Activated naive CD8-positive, alpha-beta T cell treated with anti-CD3 and anti-CD28 coated beads, Interleukin-2, amount 50 U/mL, for 16 hours (primary cell): ENCODE results near the gene ARHGEF4.

Experiments used
- DNase-seq: peaks from one replicate; pipeline ENCODE4 v3.0.0-alpha.2; 2020; ENCODE audit warnings: low read depth, low spot score

Gene ARHGEF4

DNA sequence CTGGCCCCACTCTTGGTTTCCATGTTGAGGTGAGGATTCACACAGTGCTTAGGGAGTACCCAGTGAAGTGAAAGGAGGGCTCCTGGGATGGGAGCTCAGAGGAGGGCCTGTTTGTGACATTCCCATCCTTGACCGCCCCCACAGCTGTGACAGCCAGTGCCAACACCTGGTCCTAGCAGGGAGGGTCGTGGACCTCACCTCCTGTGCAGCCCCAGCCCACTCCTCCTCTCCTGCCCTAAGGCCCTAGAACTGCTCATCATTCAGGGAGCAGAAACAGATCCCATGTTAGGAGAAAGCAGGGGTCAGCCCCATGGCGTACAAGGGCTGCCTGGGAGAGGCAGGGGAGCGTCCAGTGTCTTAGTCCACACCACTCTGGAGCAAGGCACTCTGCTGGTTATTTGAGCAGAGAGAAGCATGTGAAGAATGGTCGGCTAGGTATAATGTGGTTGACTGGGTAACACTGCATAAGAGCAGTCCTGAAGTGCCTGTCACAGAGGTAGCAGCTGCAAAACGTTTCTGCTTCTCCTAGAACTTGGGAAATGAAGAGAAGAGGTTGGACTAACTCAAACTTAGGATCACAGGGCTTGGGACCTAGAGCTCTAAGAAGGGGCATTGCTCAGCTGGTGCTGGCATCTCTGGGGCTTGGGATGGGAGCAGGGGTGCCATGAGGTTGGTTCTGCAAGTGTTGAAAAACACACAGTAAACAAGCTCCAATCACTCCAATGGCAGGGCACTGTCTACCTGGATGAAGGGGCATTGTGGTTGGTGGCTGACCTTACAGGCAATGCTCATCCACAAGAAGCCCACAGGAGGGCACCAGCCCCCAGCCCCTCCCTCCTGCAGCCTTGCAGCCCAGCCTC lies 200.9 kb downstream of the ARHGEF4 start:
- no peak for DNase-seq

DNA sequence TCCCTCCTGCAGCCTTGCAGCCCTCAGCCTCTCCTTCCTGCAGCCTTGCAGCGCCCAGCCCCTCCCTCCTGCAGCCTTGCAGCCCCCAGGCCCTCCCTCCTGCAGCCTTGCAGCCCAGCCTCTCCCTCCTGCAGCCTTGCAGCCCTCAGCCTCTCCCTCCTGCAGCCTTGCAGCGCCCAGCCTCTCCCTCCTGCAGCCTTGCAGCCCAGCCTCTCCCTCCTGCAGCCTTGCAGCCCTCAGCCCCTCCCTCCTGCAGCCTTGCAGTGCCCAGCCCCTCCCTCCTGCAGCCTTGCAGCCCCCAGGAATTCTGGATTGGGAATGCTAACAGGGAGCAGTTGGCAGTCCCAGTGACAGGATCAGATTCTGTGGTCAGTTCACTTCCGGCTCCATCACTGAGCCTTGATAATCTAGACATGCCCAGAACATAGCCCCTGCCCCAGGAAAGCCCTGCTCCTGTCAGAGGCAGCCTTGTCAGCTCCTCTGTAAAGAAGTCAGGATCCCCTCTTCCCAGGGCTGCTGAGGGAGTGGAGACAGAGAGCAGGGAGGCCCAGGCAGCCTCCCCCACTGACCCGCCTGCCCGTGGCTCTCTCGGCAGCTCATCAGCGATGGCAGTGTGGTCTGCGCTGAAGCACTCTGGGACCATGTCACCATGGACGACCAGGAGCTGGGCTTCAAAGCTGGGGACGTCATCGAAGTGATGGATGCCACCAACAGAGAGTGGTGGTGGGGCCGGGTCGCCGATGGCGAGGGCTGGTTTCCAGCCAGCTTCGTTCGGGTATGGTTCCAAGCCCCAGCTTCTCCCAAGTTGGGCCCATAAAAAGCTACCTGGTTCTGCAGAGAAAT lies 201.8 kb downstream of the ARHGEF4 start:
- DNase-seq, result no peak

GRCh38 chr2:131039101-131039440 lies 202.4 kb downstream of the ARHGEF4 start:
- DNase-seq, result no peak

GRCh38 chr2:131039535-131039907 lies 202.8 kb downstream of the ARHGEF4 start:
- DNase-seq, result no peak

DNA sequence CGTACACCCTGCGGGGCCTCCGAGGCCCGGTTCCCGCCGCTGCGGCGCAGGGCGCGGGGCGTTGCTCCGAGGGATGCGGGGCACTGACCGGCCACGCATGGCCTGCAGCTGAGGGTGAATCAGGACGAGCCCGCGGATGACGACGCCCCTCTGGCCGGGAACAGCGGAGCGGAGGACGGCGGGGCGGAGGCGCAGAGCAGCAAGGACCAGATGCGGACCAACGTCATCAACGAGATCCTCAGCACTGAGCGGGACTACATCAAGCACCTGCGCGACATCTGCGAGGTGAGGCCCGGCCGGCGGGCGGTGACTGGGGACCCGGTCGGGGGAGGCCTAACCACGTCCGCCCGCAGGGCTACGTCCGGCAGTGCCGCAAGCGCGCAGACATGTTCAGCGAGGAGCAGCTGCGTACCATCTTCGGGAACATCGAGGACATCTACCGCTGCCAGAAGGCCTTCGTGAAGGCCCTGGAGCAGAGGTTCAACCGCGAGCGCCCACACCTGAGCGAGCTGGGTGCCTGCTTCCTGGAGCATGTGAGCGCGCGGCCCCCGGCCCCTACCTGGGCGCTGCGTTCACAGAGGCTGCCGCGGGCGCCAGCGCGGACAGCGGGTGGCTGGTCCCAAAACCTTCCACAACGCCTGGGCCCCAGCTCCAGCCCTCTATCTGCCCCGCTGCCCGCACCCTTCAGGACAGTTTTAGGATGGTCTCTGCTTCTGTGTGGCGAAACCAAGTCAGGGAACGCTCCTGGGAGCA lies 203.4 kb downstream of the ARHGEF4 start:
- no peak for DNase-seq

GRCh38 chr2:131040661-131041401 lies 204.1 kb downstream of the ARHGEF4 start:
- DNase-seq, result no peak

DNA sequence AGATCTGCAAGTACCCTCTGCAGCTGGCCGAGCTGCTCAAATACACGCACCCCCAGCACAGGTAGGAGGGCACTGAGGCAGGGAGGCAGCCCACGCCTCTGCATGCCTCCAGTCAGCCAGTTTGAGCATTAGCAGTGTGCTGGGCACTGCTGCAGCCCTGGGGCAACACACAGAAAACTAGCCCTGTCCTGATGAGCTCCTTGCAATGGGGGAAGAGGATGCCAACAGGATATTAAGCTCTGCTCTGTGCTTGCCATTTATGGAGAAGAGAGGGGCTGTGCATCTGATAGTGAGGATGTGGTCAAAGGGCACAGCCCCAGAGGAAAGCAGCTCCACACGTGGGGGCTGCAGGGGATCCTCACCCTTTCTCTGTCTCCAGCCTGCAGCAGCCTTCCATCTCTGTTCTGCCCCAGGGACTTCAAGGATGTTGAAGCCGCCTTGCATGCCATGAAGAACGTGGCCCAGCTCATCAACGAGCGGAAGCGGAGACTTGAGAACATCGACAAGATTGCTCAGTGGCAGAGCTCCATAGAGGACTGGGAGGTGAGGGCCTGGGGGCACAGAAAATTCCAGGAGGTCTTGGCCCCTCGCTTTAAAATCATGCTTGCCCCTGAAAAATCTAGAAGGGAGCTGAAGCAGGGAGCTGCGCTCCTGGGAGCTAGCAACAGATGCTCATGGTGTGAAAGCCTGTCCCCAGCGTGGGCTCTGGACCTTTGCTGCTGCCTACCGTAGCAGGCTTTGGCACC lies 204.9 kb downstream of the ARHGEF4 start:
- no peak for DNase-seq

DNA sequence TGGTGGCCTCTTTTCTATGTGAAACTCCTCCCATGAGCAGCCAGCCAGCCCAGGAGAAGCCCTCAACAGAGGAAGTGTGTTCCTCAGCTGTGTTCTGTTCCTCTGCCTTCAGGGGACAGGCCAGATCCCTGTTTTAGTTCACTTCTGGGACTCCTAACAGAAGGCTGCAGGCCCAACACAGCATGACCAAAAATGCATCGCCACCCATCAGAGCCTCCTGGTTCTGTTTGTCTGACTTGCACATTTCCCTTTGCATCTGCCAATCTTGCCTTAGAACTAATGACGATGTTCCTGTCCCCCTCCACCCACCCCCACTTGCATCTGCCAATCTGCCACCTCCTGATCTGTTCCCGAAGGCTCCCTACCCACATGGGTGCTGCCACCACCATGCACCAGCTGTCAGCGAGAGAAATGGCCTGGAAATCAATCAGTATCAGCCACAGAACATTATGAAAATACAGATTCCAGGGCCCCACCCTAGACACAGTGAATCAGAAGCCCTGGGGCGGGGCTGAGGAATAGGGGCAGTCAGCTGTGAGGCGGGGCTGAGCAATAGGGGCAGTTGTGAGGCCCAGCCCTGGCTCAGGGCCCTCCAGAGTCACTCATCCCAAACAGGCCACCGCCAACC lies 205.5 kb downstream of the ARHGEF4 start:
- DNase-seq, result no peak

DNA sequence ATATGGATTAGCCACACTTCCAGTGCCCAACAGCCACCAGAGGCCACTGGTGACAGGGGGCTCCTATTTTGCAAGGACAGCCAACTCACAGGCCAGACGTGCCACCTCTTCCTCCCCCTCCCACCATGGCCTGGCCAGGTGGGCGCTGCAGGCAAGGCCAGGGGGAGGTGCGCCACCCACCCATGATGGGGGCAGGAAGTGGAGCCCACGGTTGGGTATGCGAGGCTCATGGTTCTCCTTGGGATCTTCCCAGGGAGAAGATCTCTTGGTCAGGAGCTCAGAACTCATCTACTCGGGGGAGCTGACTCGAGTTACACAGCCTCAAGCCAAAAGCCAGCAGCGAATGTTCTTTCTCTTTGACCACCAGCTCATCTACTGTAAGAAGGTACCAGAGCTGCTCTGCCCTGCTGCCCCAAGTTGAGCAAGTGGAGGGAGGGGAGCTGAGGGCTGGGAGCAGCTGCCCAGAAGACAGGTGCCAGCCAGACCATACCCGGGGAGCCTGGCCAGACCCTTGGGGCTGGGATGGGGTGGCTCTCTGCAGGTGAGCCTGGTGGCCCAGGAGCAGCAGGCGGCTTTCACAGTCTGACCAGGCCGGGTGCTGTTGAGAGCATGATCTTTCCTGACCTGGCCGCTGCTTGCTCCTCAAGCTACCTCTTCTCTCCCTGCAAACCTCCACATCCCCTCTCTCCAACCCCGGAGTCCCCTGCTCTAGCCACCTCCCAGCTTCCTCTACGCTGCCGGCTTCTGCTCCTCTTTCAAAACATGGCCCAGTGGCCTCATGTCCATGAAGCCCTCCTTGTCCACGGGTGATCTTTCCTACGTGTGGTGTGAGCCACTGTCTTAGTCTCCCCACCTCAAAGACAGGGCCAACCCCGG lies 206.7 kb downstream of the ARHGEF4 start:
- DNase-seq, result no peak

DNA sequence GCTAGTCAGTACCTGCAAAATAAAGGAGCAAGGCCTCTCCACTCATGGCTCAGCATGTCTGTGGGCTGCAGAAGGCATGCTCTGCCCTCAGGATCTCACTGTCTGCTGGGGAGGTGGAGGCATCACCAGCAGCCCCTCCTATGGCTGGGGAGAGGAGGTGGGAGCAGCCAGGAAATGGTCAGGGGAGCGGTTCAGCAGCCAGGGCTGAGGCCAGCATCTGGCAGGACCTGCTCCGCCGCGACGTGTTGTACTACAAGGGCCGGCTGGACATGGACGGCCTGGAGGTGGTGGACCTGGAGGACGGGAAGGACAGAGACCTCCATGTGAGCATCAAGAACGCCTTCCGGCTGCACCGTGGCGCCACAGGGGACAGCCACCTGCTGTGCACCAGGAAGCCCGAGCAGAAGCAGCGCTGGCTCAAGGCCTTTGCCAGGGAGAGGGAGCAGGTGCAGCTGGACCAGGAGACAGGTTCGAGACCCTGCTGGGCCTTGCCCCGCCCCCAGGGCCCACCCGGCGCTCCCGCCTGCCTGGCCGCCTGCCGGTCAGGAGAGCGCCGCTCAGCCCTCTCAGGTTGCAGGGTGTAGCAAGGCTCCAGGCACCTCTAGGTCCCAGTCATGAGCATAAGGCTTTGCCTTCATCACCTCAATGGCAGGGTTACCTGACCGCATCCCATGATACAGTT lies 207.5 kb downstream of the ARHGEF4 start:
- DNase-seq, result no peak

DNA sequence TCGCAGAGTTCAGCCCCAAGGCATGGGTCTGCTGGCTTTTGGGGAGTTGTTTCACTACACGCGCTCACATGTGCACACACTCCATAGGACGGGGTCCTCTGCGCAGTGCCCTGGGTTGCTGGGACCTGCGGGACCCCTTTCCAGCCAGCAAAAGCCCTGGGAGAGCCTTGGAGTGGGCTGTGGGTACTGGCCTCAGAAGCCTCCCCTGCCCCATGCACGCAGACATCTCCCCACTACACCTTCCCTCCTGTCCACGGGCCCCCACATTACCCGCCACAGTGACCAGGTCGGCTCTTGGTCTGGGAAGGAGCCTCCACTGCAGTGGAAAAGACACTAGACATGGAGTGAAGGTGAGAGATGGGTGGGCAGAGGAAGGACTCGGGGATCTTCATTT lies 208.0 kb downstream of the ARHGEF4 start:
- no peak for DNase-seq

- DNase-seq, result no peak
These were observed 208.7 kb downstream of the ARHGEF4 start for GRCh38 chr2:131045286-131046027.

DNA sequence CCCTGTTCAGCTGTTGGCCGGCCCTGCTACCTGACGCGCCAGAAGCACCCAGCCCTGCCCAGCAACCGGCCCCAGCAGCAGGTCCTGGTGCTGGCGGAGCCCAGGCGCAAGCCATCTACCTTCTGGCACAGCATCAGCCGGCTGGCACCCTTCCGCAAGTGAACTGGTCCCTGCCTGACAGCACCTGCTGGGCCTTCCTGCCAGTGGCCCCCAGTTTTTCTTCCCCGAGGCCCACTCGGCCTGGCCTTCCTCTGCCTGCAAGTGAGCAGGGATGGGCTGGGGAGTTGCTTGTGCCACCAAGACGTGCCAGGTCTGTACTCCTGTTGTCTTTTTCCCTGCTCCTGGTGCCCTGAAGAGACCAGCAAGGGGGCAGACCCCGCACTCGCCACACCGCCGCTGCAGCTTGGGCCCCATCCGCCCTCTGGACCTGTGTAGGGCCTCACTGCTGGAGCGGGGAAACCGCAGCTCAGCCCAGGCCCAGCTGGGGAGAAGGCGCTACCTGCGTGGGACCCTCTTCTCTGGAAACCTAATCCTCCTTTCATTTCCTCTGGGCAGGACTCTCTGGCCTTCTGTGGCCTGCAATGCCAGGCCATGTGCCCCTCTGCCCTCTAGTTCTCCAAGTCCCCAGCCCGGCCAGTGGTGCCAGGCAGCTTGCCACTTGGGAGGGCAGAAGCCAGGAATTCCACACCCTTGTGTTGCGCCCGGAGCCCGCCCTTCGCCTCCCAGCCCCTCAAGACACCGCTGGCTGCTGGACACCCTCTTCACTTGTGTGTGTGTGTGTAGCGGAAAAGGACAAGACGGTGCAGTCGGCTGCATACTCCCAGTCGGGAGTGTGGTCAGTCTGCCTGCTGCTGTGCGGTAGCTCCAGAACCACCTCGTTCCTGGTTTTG lies 209.6 kb downstream of the ARHGEF4 start:
- no peak for DNase-seq

GRCh38 chr2:131046918-131047652 lies 210.4 kb downstream of the ARHGEF4 start:
- DNase-seq, result no peak

- no peak for DNase-seq
These were observed 211.3 kb downstream of the ARHGEF4 start for GRCh38 chr2:131047920-131048560.

DNA sequence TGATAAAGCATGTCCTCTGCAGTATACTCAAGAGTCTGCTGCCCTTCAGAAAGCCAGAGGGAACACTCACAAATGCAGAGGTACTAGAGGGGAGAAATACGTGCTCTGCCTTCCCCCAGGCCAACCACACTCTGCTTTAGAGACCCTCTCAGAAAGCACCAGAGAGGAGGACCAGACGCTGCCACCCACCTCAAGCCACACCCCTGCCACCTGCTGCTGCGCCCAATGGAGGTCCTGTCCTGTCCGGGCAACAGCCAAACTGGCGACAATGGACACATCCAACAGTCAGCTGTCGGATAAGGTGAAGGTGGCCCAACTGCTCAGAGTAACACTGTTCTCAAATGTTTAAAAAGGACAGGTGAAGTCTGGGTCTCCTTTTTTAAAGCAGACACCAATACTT lies 211.9 kb downstream of the ARHGEF4 start:
- DNase-seq, result no peak
